CD4-positive, alpha-beta T cell treated with Interleukin-4 for 4 hours (primary cell): ENCODE measurements around the gene LRRC18.

ENCODE experiments used
- DNase-seq: peaks from one replicate; pipeline ENCODE4 v3.0.0-alpha.2; 2020

The LRRC18 gene

DNA sequence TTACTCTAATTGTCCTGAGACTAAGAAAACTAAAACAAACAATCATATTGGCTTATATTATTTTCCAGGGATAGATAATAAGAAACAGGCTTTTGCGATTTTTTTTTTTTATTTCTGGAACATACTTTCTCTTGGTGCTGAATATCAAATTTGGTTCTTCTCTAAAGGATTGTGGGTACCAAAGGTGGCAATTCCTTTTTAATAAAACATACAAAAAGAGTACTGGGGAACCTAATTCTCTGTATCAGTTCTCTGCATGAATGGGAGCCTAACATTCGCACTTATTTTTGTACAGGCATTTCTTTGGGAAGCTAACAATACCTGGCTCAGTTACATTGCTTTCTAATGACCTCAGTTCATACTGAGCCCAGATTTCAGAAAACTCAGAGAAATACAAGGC, 32.8 kb downstream of the LRRC18 start:
- DNase-seq, result no peak

DNA sequence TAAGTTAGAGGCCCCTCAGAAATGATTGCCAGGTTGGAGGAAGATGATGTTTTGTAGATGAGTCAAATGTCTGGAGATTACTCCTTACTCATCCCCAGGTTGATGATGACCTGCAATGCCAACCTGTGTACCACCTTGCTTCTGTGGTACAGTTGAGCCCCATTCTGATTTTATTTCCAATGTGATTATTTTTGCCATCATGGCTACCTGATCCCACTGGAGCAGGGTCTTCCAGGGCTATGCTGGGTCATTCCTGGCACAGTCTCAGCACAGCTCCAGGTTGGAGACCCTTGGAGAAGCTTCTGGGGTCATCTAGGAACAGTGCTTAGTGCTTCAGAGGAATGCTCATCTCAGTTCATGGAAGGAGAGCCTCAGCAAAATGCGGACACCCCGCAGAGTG, 34.3 kb downstream of the LRRC18 start:
- no peak for DNase-seq

DNA sequence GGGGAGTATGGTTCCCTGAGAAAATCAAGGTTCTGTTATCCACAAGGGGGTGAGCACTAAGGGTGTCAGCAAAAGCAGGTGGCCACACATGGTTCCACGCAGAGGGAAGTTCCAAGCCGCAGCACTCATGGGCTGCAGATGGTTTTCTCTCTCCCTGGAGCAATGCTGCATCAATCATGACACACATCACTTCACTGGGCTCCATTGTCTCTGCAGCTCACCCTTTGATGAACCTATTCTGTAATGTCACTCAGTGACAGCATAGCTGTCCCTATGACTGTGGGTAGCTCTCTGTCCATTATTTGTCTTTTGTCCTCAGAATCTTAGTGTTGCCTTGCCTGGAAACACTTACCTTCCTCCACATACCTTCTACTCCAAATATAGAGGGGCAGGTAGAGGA, 34.8 kb downstream of the LRRC18 start:
- DNase-seq, result no peak

DNA sequence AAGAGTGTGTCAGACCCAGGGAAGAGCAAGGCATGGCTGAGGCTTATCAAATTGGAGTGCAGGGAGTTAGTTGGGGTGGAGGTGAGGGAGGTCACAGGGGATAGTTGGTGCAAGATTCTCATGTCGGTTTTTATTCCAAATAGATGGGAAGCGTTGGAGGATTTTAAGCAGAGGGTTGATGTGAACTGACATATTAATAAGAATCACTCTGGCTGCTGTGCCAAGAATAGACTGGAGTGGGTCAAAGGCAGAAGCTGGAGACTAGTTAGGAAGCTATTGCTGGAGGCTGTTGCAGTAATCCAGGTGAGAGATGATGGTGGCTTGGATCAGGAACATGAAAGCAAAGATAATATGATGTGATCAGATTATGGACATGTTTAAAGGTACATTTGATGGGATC, 36.5 kb downstream of the LRRC18 start:
- no peak for DNase-seq

DNA sequence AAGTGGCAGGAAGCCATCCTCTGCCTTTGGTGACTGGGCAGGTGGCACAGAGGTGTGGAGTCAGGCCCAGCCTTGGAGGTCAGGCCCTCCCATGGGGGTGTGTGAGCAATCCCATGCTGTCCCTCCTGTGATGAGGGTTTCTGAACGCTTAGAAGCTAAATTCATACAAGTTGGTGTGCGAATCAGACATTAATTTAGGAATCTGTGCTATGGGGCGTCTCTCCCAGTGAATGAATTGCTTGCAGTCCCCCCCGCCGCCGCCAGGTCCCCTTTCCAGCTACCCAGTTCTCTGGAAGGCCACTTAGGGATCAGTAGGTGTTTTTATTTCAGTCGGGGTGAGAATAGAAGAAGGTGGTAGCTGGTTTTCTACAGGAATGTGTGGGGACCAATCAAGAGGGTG, 37.5 kb downstream of the LRRC18 start:
- DNase-seq, result no peak

DNA sequence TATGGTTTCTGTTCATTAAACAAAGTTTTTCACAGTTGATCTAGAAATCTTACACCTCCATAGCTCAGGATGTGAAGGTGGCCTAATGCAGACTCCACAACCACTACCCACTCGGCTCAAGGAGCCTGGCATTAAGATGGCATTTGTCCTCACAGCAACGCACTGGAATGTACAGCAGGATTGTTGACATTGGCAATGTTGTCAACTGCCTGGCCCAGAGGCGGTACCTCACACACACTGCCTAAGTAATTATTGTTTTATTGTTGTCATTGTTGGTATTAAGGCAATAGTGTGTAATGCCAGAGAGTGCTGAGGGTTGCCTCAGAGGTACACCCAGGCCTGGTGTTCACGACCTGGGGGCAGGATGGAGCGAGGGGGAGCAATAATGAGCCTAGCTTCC, 38.3 kb downstream of the LRRC18 start:
- DNase-seq, result no peak

DNA sequence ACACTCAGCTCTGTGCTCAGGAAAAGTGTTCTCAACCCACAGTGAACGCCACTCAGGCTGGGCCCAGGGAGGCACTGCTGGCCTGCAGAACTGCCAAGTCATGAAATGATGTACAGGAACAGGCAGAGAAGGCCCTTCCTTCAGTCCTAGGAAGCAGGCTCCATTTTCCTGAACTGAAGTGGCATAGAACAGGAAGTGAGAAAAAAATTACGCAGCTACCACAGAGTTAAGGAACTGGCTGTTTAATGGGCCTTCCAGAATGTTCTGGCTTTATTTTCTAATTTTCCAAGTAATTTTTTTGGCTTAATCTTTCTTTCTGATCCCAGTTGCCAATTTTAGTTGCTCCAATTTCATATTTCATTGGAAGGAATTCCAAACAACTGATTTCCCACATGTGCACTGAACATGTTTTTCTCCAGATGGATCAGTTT, 39.3 kb downstream of the LRRC18 start:
- DNase-seq, result no peak

DNA sequence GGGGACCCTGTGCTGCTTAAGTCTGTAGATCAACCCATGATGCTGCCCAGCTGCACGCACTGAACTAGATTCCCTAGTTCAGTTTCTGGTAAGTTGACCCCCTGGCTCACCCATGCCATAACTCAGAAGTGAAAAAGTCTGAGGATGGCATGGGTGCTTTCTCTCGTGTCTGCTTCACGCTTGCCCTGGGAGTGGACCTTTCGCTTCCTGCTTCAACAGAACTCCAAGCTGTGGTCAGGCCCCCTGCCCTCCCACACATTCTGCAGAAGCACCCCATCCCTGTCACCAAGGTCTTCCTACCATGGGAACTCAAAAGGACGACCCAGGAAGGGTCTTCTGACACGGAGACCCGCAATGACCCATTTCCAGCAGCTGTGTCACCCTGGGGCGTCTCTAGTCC, 39.9 kb downstream of the LRRC18 start:
- DNase-seq, result no peak

DNA sequence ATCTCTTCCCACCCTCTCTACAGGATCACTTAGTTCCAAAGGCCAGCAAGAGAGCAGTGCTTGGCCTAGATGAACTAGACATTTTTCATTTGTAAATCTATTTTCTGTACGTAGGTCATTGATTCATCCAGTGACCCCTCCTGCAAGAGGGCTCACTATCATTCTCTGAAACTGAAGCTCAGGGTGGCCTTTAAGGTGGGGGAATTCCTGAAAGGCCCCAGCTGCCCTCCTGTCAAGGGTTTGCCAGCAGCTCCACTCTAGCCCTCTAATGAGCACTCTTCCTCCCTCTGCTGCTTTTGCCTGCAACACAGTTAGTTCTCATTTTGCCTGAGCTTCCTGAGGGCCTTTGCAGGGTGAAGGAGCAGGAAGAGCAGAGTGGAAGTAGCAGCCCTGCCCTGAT, 41.2 kb downstream of the LRRC18 start:
- no peak for DNase-seq

DNA sequence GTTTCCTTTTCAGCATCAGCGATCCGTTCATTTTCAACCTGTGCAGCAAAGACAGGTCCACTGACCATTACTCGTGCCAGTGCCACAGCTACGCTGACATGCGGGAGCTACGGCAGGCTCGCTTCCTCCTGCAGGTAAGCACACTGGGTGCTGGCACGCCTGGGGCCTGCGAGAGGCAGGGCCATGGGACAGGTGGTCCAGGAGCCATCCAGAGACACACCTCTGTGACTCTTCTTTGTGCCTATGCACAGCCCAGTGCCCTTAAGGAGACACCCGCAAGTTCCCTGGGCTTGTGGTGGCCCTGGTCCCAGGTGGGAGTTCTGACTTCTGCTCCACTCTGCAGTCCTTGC, 42.2 kb downstream of the LRRC18 start:
- no peak for DNase-seq

DNA sequence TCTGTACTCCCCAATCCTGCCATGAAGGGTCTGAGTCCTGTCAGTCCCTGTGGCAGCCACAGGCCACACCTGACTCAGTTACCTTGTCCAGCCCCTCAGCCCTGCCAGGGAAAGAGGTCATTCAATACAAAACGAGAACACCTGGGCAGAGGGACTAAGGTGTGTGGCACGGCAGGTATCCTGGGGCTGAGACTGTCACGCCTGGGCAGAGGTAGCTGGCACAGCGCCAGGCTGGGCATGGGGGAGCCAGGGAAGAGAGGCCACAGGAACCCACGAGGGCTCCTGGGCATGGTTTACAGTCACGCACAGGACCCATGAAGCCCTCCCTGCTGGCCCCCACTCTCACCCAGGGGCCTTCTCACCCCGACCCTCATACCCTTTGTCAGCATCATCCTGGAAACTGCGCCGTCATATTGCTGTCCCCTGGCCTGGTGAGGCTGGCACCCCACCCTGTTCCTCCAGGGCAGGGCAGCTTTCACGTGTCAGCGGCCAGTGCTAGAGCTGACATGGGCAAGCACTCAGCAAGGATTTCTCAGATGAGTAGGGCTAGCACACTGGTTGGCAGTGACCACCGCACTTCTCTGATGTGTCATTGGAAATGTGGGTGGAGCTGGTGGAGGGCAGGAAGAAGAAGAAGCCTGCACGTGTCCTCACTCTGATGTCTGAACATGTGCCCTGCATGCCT, 42.7 kb downstream of the LRRC18 start:
- no peak for DNase-seq

DNA sequence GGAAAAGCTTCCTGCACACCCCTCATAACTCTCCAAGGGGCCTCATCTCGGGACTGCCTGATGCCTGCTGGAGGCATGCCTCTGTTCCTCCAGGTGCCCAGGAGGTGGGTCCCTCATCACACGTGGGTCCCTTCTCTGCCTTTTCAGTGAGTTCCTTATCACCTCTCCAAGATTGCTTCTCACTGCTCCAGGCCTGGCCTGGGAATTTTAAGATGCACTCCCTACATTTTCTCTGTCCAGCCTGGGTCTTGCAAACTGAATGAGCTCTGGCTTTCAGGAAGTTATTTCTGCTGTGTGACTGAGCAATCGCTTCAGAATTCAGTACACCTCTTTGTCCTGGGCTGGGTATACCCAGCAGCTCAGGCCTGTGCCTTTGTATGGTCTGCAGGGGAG, 43.8 kb downstream of the LRRC18 start:
- no peak for DNase-seq

DNA sequence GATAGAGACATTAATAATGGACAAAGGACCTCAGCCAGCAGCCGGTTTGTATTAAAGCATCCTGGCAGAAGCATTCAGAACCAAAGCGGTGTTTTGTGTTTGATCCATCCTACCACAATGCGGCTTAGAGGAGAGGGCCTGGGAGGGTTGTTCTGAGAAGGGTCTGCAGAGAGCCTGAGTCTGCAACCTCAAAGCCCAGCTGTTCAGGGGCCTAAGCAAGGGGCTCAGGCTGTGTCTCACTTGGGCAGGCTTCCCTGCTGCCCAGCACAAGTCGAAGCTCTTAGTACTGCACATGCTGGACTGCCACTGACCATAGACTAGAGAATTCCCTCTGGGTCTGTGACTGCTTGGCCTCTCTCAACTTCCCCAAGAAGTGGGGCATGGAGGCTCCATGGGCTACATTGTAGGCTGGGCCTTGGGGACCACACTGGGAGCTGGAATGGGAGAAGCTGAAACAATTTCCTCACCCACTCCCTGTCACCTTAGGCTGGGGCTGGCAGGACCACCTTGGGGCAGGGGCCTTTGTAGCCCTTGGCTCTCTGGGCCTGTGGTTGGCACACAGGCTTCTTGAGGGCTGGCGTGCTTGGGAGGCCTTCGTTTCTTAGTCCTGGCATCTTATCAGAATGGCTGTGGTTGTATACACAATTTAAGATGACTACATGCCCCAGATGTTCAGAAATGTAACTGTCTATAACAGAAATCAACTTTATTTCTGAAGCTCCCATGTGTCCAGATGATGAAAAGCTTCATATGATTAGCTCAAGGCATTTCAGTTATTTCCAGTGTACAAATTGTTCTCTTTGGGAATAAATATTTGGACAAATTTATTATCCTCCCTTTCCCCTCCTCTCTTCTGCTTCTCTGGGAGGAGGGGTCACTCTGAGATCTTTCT, 44.5 kb downstream of the LRRC18 start:
- DNase-seq, result no peak

DNA sequence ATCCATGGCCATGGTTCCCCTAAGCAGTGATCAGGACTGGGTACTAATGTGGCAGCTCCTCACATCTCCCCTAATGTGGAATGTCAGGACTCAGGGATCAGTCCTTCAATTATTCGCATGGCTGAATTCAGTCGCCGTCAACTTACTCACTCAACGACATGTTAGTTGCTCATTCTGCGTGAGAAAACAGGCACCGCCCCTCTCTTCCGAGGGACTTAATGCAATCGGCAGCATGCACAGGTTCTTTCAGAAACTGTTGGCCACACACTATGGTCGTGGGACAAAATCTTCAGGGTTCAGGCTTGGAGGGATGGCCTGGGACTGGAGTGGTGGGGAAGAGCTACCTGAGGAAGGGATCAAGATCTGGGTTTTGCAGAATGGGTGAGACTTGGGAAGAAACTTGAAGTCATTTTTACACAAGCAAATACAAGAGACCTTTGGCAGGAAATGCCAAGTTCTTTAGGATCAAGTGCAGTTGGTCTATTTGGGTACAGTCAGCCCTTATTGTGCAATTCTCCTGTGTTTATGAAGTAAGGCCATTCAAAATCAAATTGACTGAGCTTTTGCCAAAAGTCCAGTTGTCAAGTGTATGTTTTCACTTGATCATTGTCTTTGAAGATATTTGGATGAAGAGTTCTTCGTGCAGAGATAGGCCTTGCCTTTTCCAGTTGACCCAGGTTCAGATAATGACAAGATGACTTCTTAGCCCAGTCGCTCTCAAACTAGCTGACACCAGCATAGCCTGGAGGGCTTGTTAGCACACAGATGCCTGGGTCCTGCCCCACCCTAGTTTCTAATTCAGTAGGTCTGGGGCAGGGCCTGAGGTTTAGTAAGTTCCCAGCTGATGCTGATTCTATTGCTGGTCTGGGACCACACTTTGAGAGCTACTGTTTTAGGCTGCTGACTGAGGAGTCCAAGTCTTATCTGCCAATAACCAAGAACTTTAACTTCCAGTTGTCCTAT, 48.5 kb downstream of the LRRC18 start:
- DNase-seq, result no peak

DNA sequence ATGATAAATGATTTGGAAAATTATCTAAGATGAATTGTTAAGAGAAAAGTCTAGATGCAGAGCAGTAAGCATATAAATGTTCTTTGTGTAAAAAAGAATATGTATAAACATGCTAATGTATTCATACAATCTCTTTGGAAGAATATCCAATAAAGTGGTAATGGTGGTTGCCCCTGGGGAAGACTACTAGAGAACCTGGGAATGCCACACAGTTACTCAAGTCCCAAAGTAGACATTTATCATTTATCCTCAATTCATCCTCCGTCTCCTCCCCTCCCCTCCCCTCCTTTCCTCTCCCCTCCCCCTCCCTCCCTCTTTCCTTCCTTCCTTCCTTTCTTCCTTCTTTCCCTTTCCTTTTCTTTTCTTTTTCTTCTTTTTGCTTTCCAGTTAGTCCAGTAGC, 51.7 kb downstream of the LRRC18 start:
- DNase-seq, result no peak

DNA sequence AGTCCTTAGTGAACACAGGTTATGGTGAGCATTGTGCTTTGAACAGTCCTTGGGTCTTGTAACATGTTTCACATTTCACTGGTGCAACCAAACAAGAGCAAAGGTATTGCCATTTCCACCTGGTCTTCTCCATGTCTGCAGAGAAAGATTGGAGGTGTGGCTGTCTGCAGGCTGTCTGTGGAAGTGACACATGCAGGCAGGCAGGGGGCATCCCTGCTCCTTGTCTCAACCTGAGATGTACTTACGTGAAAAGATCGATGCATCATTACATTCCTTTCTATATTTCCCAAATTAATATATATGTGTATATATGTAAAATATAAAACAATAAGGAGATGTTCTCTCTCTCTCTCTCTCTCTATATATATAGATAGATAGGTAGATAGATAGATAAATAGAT, 54.3 kb downstream of the LRRC18 start:
- DNase-seq, result no peak

DNA sequence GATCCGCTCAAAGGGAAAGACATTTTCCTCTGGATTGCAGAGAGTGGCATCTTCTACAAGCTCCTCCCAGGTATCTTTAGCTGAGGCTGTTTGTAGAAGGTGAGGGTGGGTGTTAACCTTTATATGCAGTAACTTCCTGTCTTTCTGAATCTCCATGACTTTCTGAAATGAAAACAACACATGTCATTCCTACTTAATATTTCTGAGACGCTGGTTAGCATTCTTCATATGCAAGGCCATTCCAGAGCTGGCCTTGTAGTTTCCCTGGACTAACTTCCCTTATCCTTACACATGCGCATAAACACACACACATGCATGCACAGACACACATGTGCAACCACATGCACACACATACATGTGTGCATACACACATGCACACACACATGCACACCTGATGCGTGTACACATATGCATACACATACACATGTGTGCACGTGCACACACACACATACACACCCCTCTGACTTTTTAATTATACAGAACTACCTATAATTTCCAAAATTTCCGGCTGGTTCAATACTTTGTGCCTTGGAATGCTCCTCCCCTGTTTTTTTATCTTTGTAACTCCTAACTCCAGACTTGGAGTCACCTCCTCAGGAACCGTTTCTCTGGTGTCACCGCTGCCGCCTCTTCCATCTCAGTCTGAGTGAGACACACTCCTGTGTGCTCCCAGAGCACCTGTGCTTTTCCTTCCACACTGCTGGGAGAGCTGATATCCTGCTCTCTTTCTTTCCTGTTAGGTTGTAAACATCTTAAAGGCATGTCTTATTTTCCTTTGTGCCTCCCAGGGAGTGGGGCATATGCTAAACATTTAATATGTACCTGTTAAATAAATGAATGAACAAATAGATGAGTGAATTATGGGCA, 55.2 kb downstream of the LRRC18 start:
- no peak for DNase-seq

DNA sequence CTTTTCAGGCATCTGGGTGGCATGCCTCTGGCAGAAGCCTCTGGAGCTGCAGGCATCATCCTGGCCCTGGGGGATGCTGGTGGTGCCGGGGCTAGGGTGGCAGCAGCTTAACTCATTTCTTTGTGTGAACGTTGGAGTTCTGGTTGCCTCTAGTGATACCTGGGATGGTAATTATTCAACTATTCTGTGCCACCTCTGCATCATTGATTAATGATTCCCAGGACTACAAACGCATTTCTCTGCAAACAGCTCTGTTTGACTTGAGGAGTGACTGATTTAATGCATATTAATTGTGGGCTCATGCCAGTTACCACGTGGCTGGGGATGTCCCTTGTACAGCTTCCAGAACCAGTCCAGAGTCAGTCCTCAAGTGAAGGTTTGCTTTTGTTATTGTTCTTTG, 55.9 kb downstream of the LRRC18 start:
- DNase-seq, result no peak

DNA sequence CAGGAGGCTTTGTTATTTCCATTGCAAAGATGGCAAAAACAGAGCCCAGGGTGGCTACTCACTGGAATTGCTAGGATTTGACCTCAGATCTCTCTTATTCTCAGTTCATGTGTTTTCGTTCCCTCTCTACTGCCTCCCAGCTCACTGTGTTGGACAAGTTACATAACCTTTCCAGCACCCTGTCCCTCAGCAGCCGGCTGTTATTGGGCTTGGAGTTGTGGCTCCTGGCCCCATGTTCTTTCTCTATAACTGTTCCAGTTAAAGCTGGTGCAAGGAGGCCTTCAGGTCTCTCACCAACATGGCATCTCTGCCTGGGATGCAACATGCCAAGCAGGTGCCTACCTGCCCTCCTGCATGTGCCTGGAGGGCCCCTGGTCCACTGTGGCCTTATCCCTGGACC, 56.8 kb downstream of the LRRC18 start:
- no peak for DNase-seq

DNA sequence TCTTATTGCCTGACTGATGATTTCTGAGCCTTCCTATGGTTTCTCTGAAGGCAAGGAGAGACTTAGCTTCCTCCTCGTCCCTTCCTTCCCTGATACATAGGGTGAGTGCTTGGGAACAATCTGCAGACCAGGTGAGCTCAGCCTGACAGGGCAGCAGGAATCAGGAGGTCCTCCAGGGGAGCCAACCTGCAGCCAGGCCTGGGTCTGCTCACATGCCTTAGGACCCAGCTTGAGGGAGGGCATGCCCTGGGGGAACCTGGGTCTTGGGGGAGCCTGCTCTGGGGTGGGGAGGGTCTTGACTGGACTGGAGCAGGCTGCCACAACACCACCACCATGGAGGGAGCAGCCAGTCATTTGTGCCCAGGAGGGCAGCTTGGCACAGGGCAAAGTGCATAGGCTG, 57.7 kb downstream of the LRRC18 start:
- DNase-seq, result no peak

DNA sequence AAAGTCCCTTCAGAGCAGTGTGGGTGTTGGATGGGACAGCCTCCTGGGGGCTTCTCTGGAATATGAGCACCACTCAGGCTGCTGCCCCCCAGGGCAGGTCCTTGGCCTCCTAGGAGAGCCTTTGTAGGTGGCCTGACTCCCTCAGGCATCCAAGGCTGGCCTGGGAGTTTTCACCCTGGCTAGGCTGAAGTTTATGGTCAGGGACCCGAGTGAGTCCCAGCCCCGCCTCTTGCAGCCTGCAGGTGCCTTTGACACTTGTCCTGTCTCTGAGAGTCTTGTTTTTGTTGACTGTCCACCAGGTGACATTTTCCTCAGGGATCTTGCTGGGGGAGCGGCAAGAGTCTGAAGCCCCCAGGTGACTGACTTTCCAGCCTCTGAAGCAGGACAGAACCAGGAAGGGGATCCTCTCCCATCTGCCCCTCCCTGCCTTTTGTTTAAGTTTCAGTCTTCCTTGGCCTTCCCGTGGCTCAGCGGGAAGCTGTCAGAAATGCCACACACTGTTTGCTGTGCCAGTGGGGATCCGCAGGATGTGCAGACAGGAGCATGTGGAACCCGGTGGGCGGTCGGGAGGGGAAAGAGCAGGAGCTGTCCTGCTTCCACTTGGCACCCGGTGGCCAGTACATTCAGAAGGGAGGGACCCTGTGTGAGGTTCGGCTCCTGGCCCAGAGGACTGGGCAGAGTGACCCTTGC, 59.5 kb downstream of the LRRC18 start:
- no peak for DNase-seq

DNA sequence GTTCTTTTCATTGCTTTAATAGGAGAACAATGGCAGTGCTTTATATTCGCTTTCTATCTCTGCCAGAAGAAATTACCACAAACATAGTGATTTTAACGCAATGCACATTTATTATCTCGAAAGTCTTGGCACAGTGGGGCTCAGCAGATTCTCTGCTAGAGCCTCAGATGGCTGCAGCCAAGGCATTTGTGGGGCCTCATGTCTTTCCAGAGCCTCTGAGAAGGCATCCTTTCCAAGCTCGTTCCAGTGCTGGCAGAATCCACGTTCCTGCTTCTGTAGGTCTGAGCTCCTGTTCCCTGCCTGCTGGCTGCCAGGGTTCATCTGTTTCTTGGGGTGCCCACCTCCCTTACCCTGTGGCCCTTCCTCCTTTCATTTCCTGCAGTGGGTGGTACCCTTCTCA, 60.2 kb downstream of the LRRC18 start:
- DNase-seq, result no peak
